Inferior parietal cortex (tissue), 1 donor: ENCODE results near the gene GRAMD4.

Experiments
- DNase-seq: peaks from one replicate; pipeline ENCODE4 v3.0.0-alpha.2; 2016; ENCODE audit errors: extremely low spot score

Gene GRAMD4

GRCh38 chr22:46671824-46672432 is 51.7 kb downstream of the GRAMD4 start:
- no peak for DNase-seq

- DNase-seq: no peak
Observed at GRCh38 chr22:46672731-46673130, 52.5 kb downstream of the GRAMD4 start.

- no peak for DNase-seq
Observed at GRCh38 chr22:46673205-46673604, 53.0 kb downstream of the GRAMD4 start.

- no peak for DNase-seq
Observed at GRCh38 chr22:46673662-46674236, 53.6 kb downstream of the GRAMD4 start.

- no peak for DNase-seq
Observed at GRCh38 chr22:46674367-46674781, 54.2 kb downstream of the GRAMD4 start.

- no peak for DNase-seq
Observed at GRCh38 chr22:46674906-46675305, 54.7 kb downstream of the GRAMD4 start.

GRCh38 chr22:46675479-46675878 is 55.3 kb downstream of the GRAMD4 start:
- no peak for DNase-seq

- DNase-seq: no peak
Observed at GRCh38 chr22:46675938-46676337, 55.8 kb downstream of the GRAMD4 start.

- DNase-seq: no peak
Observed at GRCh38 chr22:46676479-46676878, 56.3 kb downstream of the GRAMD4 start.

GRCh38 chr22:46676881-46677280 is 56.7 kb downstream of the GRAMD4 start:
- no peak for DNase-seq

- DNase-seq: no peak
Observed at GRCh38 chr22:46677323-46678002, 57.3 kb downstream of the GRAMD4 start.

- DNase-seq: no peak
Observed at GRCh38 chr22:46678003-46678657, 57.9 kb downstream of the GRAMD4 start.

- no peak for DNase-seq
Observed at GRCh38 chr22:46678785-46679700, 58.9 kb downstream of the GRAMD4 start.

GRCh38 chr22:46679706-46680269 is 59.6 kb downstream of the GRAMD4 start:
- DNase-seq: no peak

GRCh38 chr22:46681010-46681409 is 60.8 kb downstream of the GRAMD4 start:
- no peak for DNase-seq

- DNase-seq: no peak
Observed at GRCh38 chr22:46682011-46682731, 62.0 kb downstream of the GRAMD4 start.

GRCh38 chr22:46684706-46685105 is 64.5 kb downstream of the GRAMD4 start:
- DNase-seq: no peak

- DNase-seq: no peak
Observed at GRCh38 chr22:46686221-46687047, 66.2 kb downstream of the GRAMD4 start.

- no peak for DNase-seq
Observed at GRCh38 chr22:46687048-46687444, 66.9 kb downstream of the GRAMD4 start.

- no peak for DNase-seq
Observed at GRCh38 chr22:46687460-46687859, 67.3 kb downstream of the GRAMD4 start.
